ENCODE measurements around the gene RPS27A. TPM values are rescaled to one million over a fixed set of nuclear protein-coding genes. Genes with fewer than 3 reads are reported as not detected.

RPS27A gene
- total RNA-seq, 1 donor from 2014 or later, result 867 TPM

Other genes starting within 250 kb of the RPS27A start
- gene RTN4, start 182.2 kb upstream of the RPS27A start, total RNA-seq, result 273 and 321 TPM in 2 replicates
- gene CLHC1, start 395 bp upstream of the RPS27A start, total RNA-seq, result 3.4 and 5.5 TPM in 2 replicates
- gene MTIF2, start 36.5 kb downstream of the RPS27A start, total RNA-seq, result 36.0 and 39.7 TPM in 2 replicates
- gene CCDC88A, start 187.2 kb downstream of the RPS27A start, total RNA-seq, result 31.0 and 60.4 TPM in 2 replicates

All from pulmonary artery endothelial cell (primary cell).